Amygdala (tissue), 56 donors: ENCODE measurements around the gene RAC2.
"Not testable (repeated sequence)": the region's sequence is repeated elsewhere in the genome, so short reads cannot be mapped to it uniquely, and the experiment has no call there.

ENCODE experiments used
- DNase-seq, 56 donors: peaks; one replicate each; lab custom pipeline; 2025; lab: John Stamatoyannopoulos, UW

The RAC2 gene

GRCh38 chr22:37208401-37209139 is 35.5 kb downstream of the RAC2 start:
- DNase-seq, result no peak

DNA sequence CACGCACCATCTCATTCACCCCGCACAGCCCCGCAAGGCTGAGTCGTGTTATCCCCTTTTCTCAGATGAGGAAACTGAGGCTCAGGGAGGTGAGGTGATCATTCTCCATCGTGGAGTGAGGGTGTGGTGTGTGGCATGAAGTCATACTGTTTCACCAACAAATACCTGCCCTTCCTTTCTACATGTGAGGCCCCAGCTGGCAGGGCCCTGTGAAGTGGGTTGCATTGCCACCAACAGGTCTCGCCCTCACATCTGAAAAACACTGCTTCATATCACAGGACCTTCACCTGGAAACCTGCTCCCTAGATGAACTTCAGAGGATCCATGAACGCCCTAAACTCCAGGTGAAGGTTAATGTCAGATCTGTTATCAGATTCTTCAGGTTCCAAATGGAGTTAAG is 36.1 kb downstream of the RAC2 start:
- no peak for DNase-seq

DNA sequence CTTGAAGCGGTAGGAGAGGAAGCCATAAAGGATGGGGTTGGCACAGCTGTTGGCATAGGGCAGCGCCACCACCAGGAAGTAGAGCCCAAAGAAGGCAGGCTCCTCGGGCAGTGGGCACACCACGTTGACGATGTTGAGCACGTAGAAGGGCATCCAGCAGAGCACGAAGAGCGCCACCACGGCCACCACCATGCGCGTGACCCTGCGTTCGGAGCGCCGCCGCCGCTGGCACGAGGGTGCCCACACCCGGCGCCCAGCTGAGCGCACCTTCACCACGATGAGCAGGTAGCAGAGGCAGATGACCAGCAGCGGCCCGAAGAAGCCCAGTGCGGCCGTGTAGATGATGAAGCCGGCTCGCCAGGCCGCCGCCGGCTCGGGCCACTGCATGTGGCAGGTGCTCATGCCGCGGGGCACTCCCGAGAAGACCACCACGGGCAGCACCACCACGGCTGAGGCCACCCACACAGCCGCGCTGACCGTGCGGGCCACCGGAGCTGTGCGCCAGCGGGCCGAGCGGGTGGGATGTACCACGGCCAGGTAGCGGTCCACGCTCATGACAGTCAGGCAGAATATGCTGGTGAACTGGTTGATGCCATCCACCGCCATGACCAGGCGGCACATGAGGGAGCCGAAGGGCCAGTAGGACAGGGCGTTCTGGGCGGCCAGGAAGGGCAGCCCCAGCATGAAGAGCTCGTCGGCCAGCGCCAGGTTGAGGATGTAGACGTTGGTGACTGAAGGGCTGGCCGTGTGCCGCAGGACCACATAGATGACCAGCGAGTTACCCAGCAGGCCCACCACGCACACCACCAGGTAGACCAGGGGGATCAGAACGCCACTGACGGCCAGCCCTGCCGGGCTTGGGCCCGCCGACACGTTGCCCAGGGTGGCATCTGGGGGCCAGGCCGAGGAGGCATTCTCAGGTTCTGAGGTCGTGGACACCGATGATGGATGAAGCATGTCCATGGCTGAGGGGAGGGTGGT is 36.9 kb downstream of the RAC2 start:
- no peak for DNase-seq

DNA sequence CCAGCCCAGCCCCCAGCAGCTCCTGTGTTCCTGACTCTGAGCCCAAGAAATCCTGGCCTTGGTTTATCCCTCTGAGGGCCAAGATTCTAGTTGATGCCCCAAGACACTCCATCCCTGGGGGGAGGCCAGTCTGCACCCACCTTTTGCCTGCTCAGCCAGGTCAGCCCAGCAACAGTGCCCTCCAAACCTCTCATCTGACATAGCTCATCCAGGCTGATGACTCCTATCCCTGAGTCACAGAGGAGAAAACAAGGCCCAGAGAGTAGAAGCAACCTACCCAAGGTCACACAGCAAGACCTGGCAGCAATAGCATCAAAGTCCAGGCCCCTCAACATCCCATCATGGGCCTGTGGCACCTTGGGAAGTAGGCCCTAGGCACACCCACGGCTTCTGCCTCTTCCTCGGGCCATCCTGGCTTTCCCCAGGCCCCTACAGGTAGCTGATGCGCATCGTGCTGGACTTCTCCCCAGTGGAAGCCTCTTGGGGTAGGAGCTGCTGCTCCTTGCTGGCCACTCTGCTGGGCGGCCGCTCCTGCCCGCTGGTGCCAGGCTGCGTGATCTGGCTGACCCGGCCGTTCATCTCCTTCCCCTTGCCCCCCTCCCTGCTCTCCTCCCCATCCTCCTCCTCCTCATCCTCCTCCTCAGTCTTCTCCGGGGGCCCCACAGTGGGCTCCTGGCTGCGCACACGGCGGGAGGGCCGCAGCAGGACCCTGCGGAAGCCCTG is 37.8 kb downstream of the RAC2 start:
- no peak for DNase-seq

- no peak for DNase-seq
Measured at GRCh38 chr22:37205046-37205445, 39.0 kb downstream of the RAC2 start.

DNA sequence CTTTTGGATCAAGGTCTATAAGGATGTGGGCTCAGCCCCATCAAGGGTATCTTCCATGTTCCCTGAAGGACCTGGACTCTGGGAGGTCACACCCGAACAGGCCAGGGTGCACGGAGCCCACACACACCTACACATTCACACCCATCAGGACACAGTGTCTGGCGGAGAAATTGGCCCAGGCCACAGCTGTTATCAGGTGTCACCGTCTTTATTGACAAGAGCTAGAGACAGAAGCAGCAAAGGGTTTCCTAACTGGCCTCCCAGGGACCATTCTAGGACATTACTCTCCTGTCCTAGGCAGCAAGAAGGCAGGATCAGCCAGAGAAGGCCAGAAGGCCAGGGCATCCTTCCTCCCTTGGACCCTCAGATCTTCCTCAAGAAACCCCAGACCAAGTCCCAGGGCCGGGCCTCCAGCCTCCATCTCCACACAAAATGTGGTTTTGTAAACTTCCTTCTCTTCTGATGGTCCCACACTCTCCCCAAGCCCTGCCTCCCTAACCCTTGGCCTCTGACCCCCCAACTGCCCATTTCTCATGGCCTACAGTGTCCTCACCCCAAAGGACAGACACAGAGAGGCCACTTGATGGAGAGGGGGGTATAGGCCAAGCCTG is 39.9 kb downstream of the RAC2 start:
- DNase-seq, result no peak

- peak in 1 of 56 donors; percentile 10 for DNase-seq
Measured at GRCh38 chr22:37203354-37204044, 40.6 kb downstream of the RAC2 start.

GRCh38 chr22:37202716-37203115 is 41.4 kb downstream of the RAC2 start:
- DNase-seq, result no peak

DNA sequence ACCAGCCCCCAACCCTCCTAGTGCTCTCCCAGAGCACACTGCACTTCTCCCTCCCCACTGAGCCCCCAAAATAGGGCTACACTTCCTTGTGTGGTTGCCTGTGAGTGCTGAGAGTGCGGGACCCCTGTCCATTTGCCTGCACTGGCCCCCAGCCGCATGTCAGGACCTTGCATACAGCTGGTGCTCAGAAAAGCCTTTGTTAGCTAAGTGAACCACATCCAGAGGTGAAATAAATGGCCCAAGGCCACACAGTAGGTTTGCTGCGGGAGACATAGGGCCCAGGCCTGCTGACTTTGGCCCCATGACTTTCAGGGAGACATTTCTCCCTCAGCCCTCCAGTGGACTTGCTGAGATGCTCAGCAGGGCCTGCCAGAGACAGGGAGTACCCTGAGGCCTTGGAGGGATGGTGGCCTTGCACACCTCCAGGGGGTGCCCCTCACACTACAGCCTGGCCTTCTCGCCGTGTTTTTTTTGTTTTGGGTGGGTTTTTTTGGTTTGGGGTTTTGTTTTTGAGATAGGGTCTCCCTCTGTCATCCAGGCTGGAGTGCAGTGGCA is 42.0 kb downstream of the RAC2 start:
- no peak for DNase-seq

DNA sequence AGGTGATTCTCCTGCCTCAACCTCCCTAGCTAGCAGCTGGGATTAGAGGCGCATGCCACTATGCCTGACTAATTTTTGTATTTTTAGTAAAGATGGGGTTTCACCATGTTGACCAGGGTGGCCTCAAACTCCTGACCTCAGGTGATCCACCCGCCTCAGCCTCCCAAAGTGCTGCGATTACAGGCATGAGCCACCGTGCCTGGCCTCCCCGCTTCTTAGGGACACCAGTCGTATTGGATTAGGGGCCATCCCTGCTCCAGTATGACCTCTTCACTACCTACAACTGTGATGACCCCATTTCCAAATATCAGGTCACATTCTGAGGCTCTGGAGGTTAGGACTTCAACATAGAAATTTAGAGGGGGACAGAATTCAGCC is 42.6 kb downstream of the RAC2 start:
- DNase-seq, result not testable (repeated sequence)

- no peak for DNase-seq
Measured at GRCh38 chr22:37199760-37200108, 44.3 kb downstream of the RAC2 start.

DNA sequence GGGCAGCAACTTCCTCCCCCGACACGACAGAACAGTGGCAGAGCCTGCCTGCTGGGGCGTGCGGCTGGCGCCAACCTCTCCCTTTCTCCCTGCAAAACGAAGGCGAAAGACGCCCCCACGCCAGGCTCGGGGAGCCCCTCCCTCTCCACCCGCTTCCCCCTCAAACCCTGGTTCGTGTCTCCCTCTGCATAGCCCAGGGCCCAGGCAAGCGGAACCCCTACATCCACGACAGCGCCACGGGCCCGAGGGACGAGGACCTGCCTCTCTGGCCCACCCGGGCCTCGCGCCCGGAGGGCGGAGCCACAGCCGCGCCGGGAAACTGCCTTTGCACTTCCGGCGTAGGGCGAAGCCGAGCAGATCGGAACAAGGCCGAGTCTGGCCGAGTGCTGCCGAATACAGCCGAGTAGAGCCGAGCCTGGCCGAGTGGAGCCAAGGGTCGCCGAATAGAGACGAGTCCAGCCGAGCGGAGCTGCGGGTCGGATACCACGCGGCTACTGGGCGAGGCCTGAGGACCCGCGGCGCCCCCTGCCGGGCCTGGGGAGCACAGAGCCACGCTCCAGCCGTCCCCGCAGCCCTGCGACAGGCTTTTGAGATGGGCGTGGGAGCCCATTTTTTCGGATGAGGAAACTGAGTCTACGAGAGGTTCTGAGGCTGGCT is 44.8 kb downstream of the RAC2 start:
- peak; percentile 77 to 100 (median 96) for DNase-seq

DNA sequence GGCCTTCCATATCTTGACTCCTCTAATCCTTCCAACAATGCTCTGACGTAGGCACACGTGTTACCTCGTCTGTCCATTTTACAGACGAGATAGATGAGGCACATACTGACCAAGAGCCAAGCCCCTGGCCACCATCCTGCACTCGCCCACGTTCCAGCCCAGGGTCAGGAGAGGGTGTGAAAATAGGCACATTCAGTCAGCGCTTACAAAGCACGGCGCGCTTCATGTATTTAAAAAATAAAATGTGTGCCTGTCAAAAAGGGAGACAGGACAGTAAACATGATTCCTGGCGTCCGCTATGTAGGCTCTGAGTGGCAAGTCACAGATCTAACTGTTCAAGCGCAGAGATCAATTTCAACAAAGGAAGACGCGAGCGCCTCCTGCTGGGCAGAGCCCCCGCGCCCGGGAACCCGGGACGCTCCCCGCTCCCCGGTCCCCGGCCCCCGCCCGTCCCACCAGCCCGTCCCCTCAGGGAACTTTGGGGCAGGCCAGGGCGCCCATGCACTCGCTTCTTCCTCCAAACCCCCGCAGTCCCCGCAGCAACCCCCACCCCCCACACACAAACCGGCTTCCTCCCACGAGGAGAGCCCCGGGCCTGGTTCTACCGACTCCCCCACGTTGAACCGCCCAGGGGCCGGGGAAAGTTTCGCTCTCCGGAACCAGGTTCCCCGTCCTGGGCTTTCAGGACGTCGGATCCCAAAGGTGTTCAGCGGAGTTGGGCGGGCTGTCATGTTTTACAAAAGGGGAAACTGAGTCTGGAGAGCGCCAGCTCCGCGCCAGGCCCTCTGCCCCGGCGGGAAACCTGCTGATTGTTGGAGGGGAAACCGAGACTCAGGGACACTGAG is 45.6 kb downstream of the RAC2 start:
- peak in 53 of 56 donors; percentile 19 to 89 (median 65) for DNase-seq

DNA sequence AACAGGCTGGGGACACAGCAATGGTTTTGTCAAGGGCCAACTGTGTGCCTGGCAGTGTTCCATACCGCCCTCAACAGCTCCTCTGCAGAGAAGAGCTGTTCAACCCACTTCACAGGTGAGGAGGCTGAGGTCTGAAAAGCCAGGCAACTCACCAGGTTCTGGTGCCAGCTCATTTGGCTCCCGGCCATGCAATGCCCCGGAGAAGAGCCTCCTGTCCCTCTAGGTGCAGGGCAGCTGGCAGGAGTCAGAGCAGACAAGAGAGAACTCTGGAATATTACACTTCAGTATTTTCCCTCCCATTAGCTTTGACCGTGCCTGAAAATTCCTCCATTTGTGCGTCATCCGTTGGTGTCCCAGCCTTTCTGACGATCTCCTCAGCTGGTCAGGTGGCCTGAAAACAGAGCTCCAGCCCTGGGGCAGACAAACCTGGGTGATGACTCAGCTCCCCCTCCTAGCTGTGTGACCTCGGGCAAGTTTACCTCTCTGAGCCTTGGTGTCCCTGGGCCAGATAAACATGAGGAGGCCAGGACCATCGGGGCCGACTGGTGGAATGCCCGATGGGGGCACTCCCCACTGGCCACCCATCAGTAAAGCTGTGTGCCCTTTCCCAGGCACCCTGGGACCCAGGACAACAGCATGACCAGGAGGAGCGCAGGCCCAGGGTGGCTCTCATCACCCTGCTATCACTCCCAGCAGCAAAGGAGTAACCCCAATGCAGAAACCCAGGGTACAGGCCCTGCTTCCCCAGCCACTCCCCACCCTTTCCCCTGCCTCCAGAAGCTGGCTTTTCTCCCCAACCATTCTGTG is 46.4 kb downstream of the RAC2 start:
- peak in 2 of 56 donors; percentile 55 to 70 for DNase-seq

DNA sequence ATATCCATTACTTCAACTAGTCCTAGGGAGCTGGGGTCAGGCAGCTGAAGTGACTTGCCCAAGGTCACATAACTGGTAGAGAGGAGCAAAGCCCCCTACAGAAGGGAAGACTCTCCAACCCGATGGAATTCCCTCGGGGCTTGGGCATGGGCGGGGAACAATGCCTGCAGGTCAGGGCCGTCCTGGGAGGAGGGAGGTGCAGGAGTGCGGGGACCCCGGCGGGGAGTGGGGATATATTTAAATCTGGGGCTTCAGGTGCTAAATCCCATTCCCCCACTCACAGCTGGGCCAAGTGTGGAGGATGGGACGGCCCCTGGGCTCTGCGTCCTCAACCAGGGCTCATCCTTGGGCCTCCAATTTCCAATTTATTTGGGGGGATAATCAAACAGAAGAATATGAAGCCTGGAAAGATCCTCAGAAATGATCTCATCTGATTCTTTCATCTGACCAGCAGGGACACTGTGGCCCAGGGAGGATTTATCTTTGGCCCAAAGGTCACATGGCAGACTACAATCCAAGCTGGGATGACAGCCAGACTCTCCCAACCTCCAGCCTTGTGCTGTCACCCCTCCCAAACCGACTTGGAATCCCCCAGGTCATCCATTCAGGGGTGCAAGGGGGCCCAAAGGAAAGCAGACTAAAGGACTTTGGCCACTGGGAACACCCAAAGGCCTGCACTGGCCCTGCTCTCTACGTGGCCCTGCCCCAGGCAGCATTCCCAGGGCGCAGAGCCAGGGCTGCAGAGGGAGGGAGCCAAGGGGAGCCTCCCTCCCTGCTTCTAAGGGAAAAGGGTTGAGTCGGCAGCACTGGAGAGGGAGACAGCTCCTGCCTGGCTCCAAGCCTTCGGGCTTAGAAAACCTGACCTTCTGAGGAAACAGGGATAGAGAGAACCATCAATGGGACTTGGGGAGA is 47.3 kb downstream of the RAC2 start:
- DNase-seq, result peak in 28 of 56 donors; percentile 12 to 73 (median 36)

DNA sequence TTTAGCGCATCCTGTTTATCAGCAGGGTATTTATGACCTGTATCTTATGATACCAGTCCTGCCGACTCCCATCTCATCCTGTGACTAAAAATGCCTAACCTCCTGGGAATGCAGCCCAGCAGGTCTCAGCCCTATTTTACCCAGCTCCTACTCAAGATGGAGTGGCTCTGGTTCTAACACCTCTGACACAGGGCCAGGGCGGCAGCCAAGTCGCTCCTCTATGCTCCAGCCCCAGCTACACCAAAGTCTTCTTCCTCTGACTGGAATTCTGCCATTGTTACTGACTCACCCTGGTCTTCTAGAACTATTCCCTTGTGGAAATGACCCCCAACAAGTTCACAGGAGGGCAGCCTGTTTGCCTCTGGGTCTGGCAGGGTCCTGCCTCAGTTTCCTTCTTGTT is 48.1 kb downstream of the RAC2 start:
- DNase-seq, result no peak
